OCI-LY7 (cell line): ENCODE data around the gene MCL1.

Source experiments
- CTCF ChIP-seq: fragments of 200-600 bp; sonication (generic); conservative IDR thresholded peaks from 2 replicates; pipeline ENCODE4 v1.5.1; 2014; ENCODE audit warnings: mild to moderate bottlenecking, antibody characterized with exemption, low read length, moderate library complexity, mixed read lengths
- EZH2phosphoT487 ChIP-seq: fragments of 200-600 bp; sonication (generic); IDR thresholded peaks from 2 replicates; pipeline ENCODE4 v1.6.1; 2018; ENCODE audit warnings: low read depth, borderline replicate concordance, mild to moderate bottlenecking, mixed run types, antibody characterized with exemption, low read length, moderate library complexity, mixed read lengths

DNA sequence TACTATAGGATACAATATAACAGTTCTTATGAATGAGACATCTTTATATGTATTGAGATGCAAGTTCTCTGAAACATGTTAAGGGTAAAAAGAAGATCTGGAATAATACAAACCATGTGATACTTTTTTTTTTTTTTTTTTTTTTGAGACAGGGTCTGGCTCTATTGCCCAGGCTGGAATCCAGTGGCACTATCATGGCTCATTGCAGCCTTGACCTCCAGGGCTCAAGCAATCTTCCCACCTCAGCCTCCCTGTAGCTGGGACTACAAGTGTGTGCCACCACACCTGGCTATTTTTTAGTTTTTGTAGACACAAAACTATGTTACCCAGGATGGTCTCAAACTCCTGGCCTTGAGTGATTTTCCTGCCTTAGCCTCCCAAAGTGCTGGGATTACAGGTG lies 22.1 kb upstream of the MCL1 start:
- TF ChIP-seq CTCF (no peak), EZH2phosphoT487 (no peak)
